Uterus (tissue), 4 donors: ENCODE measurements around the gene SELP. TPM values are rescaled to one million over a fixed set of nuclear protein-coding genes. Genes with fewer than 3 reads are reported as not detected.
"Not testable (repeated sequence)": the region's sequence is repeated elsewhere in the genome, so short reads cannot be mapped to it uniquely, and the experiment has no call there.

Experiments
- DNase-seq, 2 donors: peaks; one replicate each; pipeline ENCODE4 v3.0.0-alpha.2; 2019 to 2020
- H3K27ac ChIP-seq, 2 donors: fragments of 200-600 bp; sonication (generic); 1 replicate in 1 of 2; 2 replicates in 1 of 2; pipeline ENCODE4 v1.5.1; 2016 to 2018
- H3K27me3 ChIP-seq, 2 donors: fragments of 200-600 bp; sonication (generic); one replicate each; pipeline ENCODE4 v1.5.1; 2018 to 2019; ENCODE audit warnings: control low read depth in 1 of 2
- H3K36me3 ChIP-seq, 2 donors: fragments of 200-600 bp; sonication (generic); one replicate each; pipeline ENCODE4 v1.5.1; 2019; ENCODE audit warnings: control low read depth in 1 of 2
- H3K4me1 ChIP-seq, 2 donors: fragments of 200-600 bp; sonication (generic); one replicate each; pipeline ENCODE4 v1.5.1; 2018 to 2019; ENCODE audit warnings: control low read depth in 1 of 2
- H3K4me3 ChIP-seq, 2 donors: fragments of 200-600 bp; sonication (generic); 1 replicate in 1 of 2; 2 replicates in 1 of 2; pipeline ENCODE4 v1.5.1; 2018 to 2019; ENCODE audit warnings: mild to moderate bottlenecking in 1 of 2
- H3K9me3 ChIP-seq, 2 donors: fragments of 200-600 bp; sonication (generic); one replicate each; pipeline ENCODE4 v1.5.1; 2019; ENCODE audit warnings: control low read depth in 1 of 2
- CTCF ChIP-seq, 4 experiments: fragments of 200-600 bp in 2 of 4; fragments of 450-650 bp in 2 of 4; sonication (generic) in 2 of 4; IDR thresholded peaks; one replicate each; pipeline ENCODE4 v1.5.1; 2016 to 2019; ENCODE audit warnings: antibody characterized with exemption in 4 of 4, mild to moderate bottlenecking in 2 of 4, moderate library complexity in 1 of 4
- POLR2A ChIP-seq, 2 donors: fragments of 450-650 bp; IDR thresholded peaks; one replicate each; pipeline ENCODE4 v1.6.1; 2016; ENCODE audit warnings: antibody characterized with exemption in 2 of 2, mild to moderate bottlenecking in 1 of 2, moderate library complexity in 1 of 2
- intact Hi-C: fragments of 100-400 bp; cut with DNase I; formaldehyde crosslinking; loops from one replicate; pipeline ENCODE4 v1.15.1; 2023; ENCODE audit warnings: low total_unique reads
- total RNA-seq, 4 donors: library from RNA; depleted of rRNA in 3 of 4; stranded (reverse); fragments of >200 nt in 3 of 4; gene quantifications; one replicate each; pipeline versions ENCODE4 v1.1.0 to v1.2.4, GENCODE V29; 2014 to 2023
- donor health status: DM: yes; HTN: yes; CAD: no.

Gene SELP
- 10 to 100 TPM in 3 of 4 donors, 1 to 10 TPM in 1; 6.8 to 32.3 (median 27.4) TPM for total RNA-seq

GRCh38 chr1:169630006-169630405 lies at the start of gene SELP:
Gene SELP, minus strand, starts transcription at chr1:169630124. Its CDS starts 50 bp downstream, at chr1:169630074.
- H3K27ac ChIP-seq = peak within 1 kb of the TSS in 1 of 2 donors; percentile 57
- H3K36me3 ChIP-seq = no peaks in the 10 kb centered on the region
- TF ChIP-seq POLR2A (IDR thresholded peaks at IDR 0.05) = no peak
- no peak for TF ChIP-seq CTCF (IDR thresholded peaks at IDR 0.05)
- no peaks in the 10 kb centered on the region for H3K27me3 ChIP-seq
- peaks cover 0 to 8% of the 10 kb centered on the region in 2 donors for H3K9me3 ChIP-seq
- intact Hi-C loops = no loop called here
- DNase-seq = no peak
- H3K4me1 ChIP-seq = no peaks in the 10 kb centered on the region
- no peak within 1 kb of the TSS for H3K4me3 ChIP-seq

GRCh38 chr1:169679692-169680091 lies 49.8 kb upstream of the SELP start:
- no peaks in the 10 kb centered on the region for H3K36me3 ChIP-seq
- H3K4me3 ChIP-seq = no peak overlapping the region
- H3K27ac ChIP-seq = no peak overlapping the region
- TF ChIP-seq POLR2A (IDR thresholded peaks at IDR 0.05) (no peak), CTCF (IDR thresholded peaks at IDR 0.05) (no peak)
- DNase-seq = no peak
- H3K27me3 ChIP-seq = no peaks in the 10 kb centered on the region
- H3K9me3 ChIP-seq = no peaks in the 10 kb centered on the region
- H3K4me1 ChIP-seq = no peaks in the 10 kb centered on the region
- intact Hi-C loops = no loop called here

GRCh38 chr1:169676001-169676400 lies 46.1 kb upstream of the SELP start:
- H3K36me3 ChIP-seq = no peaks in the 10 kb centered on the region
- TF ChIP-seq CTCF (IDR thresholded peaks at IDR 0.05) = no peak
- TF ChIP-seq POLR2A (IDR thresholded peaks at IDR 0.05) = no peak
- intact Hi-C loops = no loop called here
- no peak for DNase-seq
- no peaks in the 10 kb centered on the region for H3K4me1 ChIP-seq
- H3K9me3 ChIP-seq = peaks cover 0 to 3% of the 10 kb centered on the region in 2 donors
- H3K27me3 ChIP-seq = no peaks in the 10 kb centered on the region
- H3K27ac ChIP-seq = no peak overlapping the region
- no peak overlapping the region for H3K4me3 ChIP-seq

- H3K9me3 ChIP-seq = peaks cover 0 to 3% of the 10 kb centered on the region in 2 donors
- DNase-seq = no peak
- no peaks in the 10 kb centered on the region for H3K36me3 ChIP-seq
- H3K4me3 ChIP-seq = no peak overlapping the region
- no peaks in the 10 kb centered on the region for H3K4me1 ChIP-seq
- H3K27ac ChIP-seq = no peak overlapping the region
- intact Hi-C loops = no loop called here
- no peaks in the 10 kb centered on the region for H3K27me3 ChIP-seq
- TF ChIP-seq CTCF (IDR thresholded peaks at IDR 0.05) (no peak), POLR2A (IDR thresholded peaks at IDR 0.05) (no peak)
These were observed 40.9 kb upstream of the SELP start for GRCh38 chr1:169670836-169671235.

GRCh38 chr1:169670244-169670643 lies 40.3 kb upstream of the SELP start:
- H3K9me3 ChIP-seq, H3K36me3 ChIP-seq, DNase-seq, H3K27ac ChIP-seq, H3K4me1 ChIP-seq, intact Hi-C loops, H3K4me3 ChIP-seq, H3K27me3 ChIP-seq: not testable (repeated sequence)

- H3K27ac ChIP-seq, H3K27me3 ChIP-seq, H3K36me3 ChIP-seq, H3K4me1 ChIP-seq, DNase-seq, intact Hi-C loops, H3K4me3 ChIP-seq, H3K9me3 ChIP-seq: not testable (repeated sequence)
These were observed 38.0 kb upstream of the SELP start for GRCh38 chr1:169667699-169668596.

GRCh38 chr1:169667227-169667639 lies 37.3 kb upstream of the SELP start:
- H3K36me3 ChIP-seq, H3K4me1 ChIP-seq, H3K27me3 ChIP-seq, H3K9me3 ChIP-seq, DNase-seq, H3K4me3 ChIP-seq, H3K27ac ChIP-seq, intact Hi-C loops: not testable (repeated sequence)

GRCh38 chr1:169662680-169663079 lies 32.8 kb upstream of the SELP start:
- intact Hi-C loops, H3K27ac ChIP-seq, H3K36me3 ChIP-seq, DNase-seq, H3K9me3 ChIP-seq, H3K4me3 ChIP-seq, H3K27me3 ChIP-seq, H3K4me1 ChIP-seq: not testable (repeated sequence)

- H3K4me3 ChIP-seq, DNase-seq, H3K27me3 ChIP-seq, H3K4me1 ChIP-seq, intact Hi-C loops, H3K36me3 ChIP-seq, H3K9me3 ChIP-seq, H3K27ac ChIP-seq: not testable (repeated sequence)
These were observed 31.1 kb upstream of the SELP start for GRCh38 chr1:169661066-169661465.
